Glutamatergic neuron (in vitro differentiated cells): ENCODE data around the gene VASN. TPM values are rescaled to one million over a fixed set of nuclear protein-coding genes. Genes with fewer than 3 reads are reported as not detected.

Source experiments
- DNase-seq: peaks from one replicate; pipeline ENCODE4 v3.0.0; 2022
- H3K27ac Mint-ChIP-seq: one replicate; pipeline ENCODE4 v1.8.0; 2020; ENCODE audit warnings: mild to moderate bottlenecking, mixed read lengths, inconsistent platforms; ENCODE audit not compliant: unreplicated experiment
- H3K27me3 Mint-ChIP-seq: one replicate; pipeline ENCODE4 v1.8.0; 2020; ENCODE audit warnings: mild to moderate bottlenecking, moderate library complexity, mixed read lengths, inconsistent platforms; ENCODE audit not compliant: unreplicated experiment
- H3K36me3 Mint-ChIP-seq: one replicate; pipeline ENCODE4 v1.8.0; 2020; ENCODE audit warnings: mild to moderate bottlenecking, mixed read lengths, inconsistent platforms; ENCODE audit not compliant: unreplicated experiment
- H3K4me1 Mint-ChIP-seq: one replicate; pipeline ENCODE4 v1.8.0; 2020; ENCODE audit warnings: mild to moderate bottlenecking, low read depth, mixed read lengths, inconsistent platforms; ENCODE audit not compliant: unreplicated experiment
- H3K4me3 Mint-ChIP-seq: one replicate; pipeline ENCODE4 v1.8.0; 2020; ENCODE audit warnings: mild to moderate bottlenecking, mixed read lengths, inconsistent platforms; ENCODE audit not compliant: unreplicated experiment
- H3K9me3 Mint-ChIP-seq: one replicate; pipeline ENCODE4 v1.8.0; 2020; ENCODE audit warnings: mild to moderate bottlenecking, moderate library complexity, mixed read lengths, inconsistent platforms; ENCODE audit not compliant: unreplicated experiment
- long read RNA-seq: library from polyadenylated mRNA; unstranded; transcript quantifications from one replicate; pipeline ENCODE4 v2.0.0, GENCODE V29; 2020; ENCODE audit not compliant: unreplicated experiment
- total RNA-seq: library from RNA; stranded (reverse); fragmentation: NEBNext Ultra II Directional; extraction: Animal tissue kit (Norgen Biotek cat#: 25700); gene quantifications from one replicate; pipeline ENCODE4 v1.2.1, GENCODE V29; 2021; ENCODE audit not compliant: unreplicated experiment
- TF ChIP-seq, protein P1 (sequence below): fragments of 200-600 bp; sonication (generic); IDR thresholded peaks from one replicate; pipeline ENCODE4 v1.5.0; 2021; ENCODE audit not compliant: partially characterized antibody, unreplicated experiment

VASN gene
- total RNA-seq: 4.1 TPM
- long read RNA-seq, partial matches to known transcripts: 0 of 2 reads
- long read RNA-seq, other reads (novel, unspliced or antisense): 0 of 2 reads

GRCh38 chr16:4371357-4372000 is at the start of gene VASN:
Gene VASN (plus strand): TSS chr16:4371848. CDS start chr16:4380878, 9,030 bp downstream.
- peaks cover 6% of the 10 kb centered on the region for H3K4me1 Mint-ChIP-seq
- peaks cover 7% of the 10 kb centered on the region for H3K27me3 Mint-ChIP-seq
- DNase-seq: peak; percentile 82
- peak within 1 kb of the TSS; percentile 68 for H3K27ac Mint-ChIP-seq
- TF ChIP-seq, protein P1, sequence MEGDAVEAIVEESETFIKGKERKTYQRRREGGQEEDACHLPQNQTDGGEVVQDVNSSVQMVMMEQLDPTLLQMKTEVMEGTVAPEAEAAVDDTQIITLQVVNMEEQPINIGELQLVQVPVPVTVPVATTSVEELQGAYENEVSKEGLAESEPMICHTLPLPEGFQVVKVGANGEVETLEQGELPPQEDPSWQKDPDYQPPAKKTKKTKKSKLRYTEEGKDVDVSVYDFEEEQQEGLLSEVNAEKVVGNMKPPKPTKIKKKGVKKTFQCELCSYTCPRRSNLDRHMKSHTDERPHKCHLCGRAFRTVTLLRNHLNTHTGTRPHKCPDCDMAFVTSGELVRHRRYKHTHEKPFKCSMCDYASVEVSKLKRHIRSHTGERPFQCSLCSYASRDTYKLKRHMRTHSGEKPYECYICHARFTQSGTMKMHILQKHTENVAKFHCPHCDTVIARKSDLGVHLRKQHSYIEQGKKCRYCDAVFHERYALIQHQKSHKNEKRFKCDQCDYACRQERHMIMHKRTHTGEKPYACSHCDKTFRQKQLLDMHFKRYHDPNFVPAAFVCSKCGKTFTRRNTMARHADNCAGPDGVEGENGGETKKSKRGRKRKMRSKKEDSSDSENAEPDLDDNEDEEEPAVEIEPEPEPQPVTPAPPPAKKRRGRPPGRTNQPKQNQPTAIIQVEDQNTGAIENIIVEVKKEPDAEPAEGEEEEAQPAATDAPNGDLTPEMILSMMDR: no peak
- H3K36me3 Mint-ChIP-seq: no peaks in the 10 kb centered on the region
- H3K4me3 Mint-ChIP-seq: peak within 1 kb of the TSS; percentile 86
- no peaks in the 10 kb centered on the region for H3K9me3 Mint-ChIP-seq

DNA sequence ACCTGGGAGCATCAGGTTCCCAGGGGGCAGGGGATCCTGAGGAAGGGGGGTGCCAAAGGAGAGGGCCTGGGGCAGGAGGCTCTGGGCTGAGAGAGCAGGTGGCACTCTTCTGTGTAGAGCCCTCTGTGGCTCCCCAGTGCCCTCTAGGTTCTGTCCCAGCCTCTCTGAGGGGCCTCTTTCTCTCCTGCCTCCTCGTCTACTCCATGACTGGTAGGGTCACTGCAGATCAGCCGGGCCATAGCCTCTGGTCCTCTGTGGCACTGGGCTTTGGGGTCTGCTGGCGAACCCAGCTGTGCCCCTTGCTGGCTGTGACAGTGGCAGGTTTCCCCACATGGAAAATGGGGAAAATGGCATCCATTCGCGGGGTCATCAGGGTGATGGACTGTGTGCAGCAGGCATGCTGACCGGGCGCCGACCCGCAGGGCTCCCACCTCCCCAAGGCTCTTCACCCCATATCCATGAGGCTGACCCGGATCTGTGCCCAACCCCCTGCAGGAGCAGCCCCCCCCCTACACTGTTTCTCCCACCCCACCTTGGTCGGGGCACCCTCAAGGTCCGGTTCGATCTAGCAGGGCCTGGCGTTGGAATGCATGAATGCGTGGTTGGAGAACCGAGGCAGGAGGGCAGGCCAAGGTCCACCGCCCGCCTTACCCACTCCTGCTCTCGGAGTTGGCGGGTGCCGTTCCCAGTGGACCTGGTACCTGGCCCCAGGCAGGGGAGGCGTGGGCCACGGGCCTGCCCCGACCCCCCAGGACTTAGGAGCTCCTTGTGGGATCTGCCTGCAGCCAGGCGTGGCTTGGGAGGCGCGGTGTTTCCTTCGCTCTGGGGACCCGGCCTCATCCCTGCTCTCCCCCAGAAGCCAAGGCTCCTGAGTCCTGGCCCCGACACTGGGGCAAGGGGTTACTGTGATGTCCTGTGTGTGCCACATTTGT is 49.3 kb upstream of the VASN start:
- H3K36me3 Mint-ChIP-seq: no peaks in the 10 kb centered on the region
- H3K27ac Mint-ChIP-seq: no peak overlapping the region
- DNase-seq: no peak
- H3K4me3 Mint-ChIP-seq: no peak overlapping the region
- peaks cover 9% of the 10 kb centered on the region for H3K4me1 Mint-ChIP-seq
- H3K9me3 Mint-ChIP-seq: peaks cover 6% of the 10 kb centered on the region
- H3K27me3 Mint-ChIP-seq: no peaks in the 10 kb centered on the region
- TF ChIP-seq, protein P1: no peak

GRCh38 chr16:4323071-4323844 is 48.4 kb upstream of the VASN start:
- Mint-ChIP-seq H3K9me3 (peaks cover 5% of the 10 kb centered on the region), H3K27me3 (no peaks in the 10 kb centered on the region), H3K4me3 (no peak overlapping the region), H3K27ac (no peak overlapping the region), H3K36me3 (no peaks in the 10 kb centered on the region), H3K4me1 (peaks cover 8% of the 10 kb centered on the region)
- DNase-seq: no peak
- TF ChIP-seq, protein P1: no peak

- H3K27me3 Mint-ChIP-seq: no peaks in the 10 kb centered on the region
- peak overlapping the region; percentile 46 for H3K4me3 Mint-ChIP-seq
- peaks cover 6% of the 10 kb centered on the region for H3K4me1 Mint-ChIP-seq
- TF ChIP-seq, protein P1: no peak
- no peaks in the 10 kb centered on the region for H3K36me3 Mint-ChIP-seq
- peaks cover 4% of the 10 kb centered on the region for H3K9me3 Mint-ChIP-seq
- peak; percentile 80 for DNase-seq
- peak overlapping the region; percentile 62 for H3K27ac Mint-ChIP-seq
These were observed 47.7 kb upstream of the VASN start for GRCh38 chr16:4323845-4324488.
